B cell (primary cell): ENCODE data around the gene ANAPC15.

Source experiments
- EZH2 ChIP-seq: IDR thresholded peaks from 2 replicates; pipeline ENCODE4 v1.6.1; 2012; ENCODE audit warnings: borderline replicate concordance, low read depth, mild to moderate bottlenecking, moderate library complexity, low read length; ENCODE audit not compliant: insufficient read depth, poor library complexity, severe bottlenecking
- TF ChIP-seq, protein P1 (sequence below): fragments of 200-600 bp; IDR thresholded peaks from one replicate; pipeline ENCODE4 v1.8.0; 2022; ENCODE audit warnings: antibody characterized with exemption, mild to moderate bottlenecking

DNA sequence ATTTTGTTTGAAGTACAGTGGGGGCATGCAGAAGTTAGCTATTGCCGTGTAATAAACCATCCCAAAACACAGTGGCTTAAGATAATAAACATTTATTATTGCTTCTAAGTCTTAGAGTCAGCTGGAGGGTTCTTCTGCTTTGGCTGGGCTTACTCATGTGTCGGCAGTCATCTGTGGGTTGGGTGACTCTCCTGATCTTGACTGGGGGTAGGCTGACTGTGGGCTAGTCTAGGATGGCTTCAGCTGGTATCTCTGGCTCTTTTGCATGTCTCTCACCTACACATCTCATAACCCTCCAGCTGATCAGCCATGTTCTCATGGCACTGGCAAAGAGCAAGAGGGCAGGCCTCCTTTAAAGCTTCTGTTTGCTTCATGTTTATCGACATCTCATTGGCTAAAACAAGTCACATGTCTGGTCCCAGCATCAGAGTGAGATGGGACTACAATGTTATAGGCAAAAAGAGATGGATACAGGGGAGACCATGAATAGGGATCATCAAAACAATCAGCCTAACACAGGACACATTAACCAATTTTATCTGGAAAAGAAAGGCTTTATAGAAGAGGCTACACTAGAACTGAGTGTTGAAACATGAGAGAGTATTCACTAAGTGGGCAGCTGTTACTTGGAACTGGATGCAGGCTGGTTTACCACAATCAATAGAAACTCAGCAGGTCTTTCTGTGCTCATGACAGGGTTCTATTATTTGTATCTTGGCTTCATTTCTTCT, 26.7 kb downstream of the ANAPC15 start:
- TF ChIP-seq, protein P1, sequence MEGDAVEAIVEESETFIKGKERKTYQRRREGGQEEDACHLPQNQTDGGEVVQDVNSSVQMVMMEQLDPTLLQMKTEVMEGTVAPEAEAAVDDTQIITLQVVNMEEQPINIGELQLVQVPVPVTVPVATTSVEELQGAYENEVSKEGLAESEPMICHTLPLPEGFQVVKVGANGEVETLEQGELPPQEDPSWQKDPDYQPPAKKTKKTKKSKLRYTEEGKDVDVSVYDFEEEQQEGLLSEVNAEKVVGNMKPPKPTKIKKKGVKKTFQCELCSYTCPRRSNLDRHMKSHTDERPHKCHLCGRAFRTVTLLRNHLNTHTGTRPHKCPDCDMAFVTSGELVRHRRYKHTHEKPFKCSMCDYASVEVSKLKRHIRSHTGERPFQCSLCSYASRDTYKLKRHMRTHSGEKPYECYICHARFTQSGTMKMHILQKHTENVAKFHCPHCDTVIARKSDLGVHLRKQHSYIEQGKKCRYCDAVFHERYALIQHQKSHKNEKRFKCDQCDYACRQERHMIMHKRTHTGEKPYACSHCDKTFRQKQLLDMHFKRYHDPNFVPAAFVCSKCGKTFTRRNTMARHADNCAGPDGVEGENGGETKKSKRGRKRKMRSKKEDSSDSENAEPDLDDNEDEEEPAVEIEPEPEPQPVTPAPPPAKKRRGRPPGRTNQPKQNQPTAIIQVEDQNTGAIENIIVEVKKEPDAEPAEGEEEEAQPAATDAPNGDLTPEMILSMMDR = no peak
- no peak for TF ChIP-seq EZH2
